ENCODE results near the gene TNPO2. TPM values are rescaled to one million over a fixed set of nuclear protein-coding genes. Genes with fewer than 3 reads are reported as not detected.

The TNPO2 gene
- total RNA-seq, 1 donor from 2014 or later, result 85.7 TPM

GRCh38 chr19:12696366-12697335, 27.1 kb downstream of the TNPO2 start, which contains the start of gene FBXW9:
Gene FBXW9 (minus strand): TSS chr19:12696631. CDS start chr19:12696581, 50 bp downstream.
- intact Hi-C loops (cut with DNase I), result no loop called here
- H3K4me3 ChIP-seq, result peak within 1 kb of the TSS; percentile 66 to 78
- H3K36me3 ChIP-seq, result peaks cover 0 to 15% of the 10 kb centered on the region in 2 donors
- H3K27me3 ChIP-seq, result no peaks in the 10 kb centered on the region
- peak in 1 of 2 donors; percentile 95 for DNase-seq (ENCODE audit: extremely low spot score in 2 of 2)
- peak within 1 kb of the TSS; percentile 80 for H3K27ac ChIP-seq
- TF ChIP-seq CTCF (IDR thresholded peaks at IDR 0.05) (no peak), POLR2A (IDR thresholded peaks at IDR 0.05) (no peak), POLR2AphosphoS5 (IDR thresholded peaks at IDR 0.05; ENCODE audit: insufficient read depth in 1 of 2, low read depth in 1 of 2) (peak; percentile 92 to 94)
- no peaks in the 10 kb centered on the region for H3K9me3 ChIP-seq
- H3K4me1 ChIP-seq, result peaks cover 26% of the 10 kb centered on the region

GRCh38 chr19:12695997-12696365, 27.8 kb downstream of the TNPO2 start:
- H3K4me1 ChIP-seq, result peaks cover 26% of the 10 kb centered on the region
- H3K4me3 ChIP-seq, result peak overlapping the region; percentile 66 to 78
- H3K36me3 ChIP-seq, result peaks cover 0 to 9% of the 10 kb centered on the region in 2 donors
- DNase-seq (ENCODE audit: extremely low spot score in 2 of 2), result no peak
- H3K27ac ChIP-seq, result no peak overlapping the region
- TF ChIP-seq POLR2A (IDR thresholded peaks at IDR 0.05), result no peak
- TF ChIP-seq CTCF (IDR thresholded peaks at IDR 0.05), result no peak
- TF ChIP-seq POLR2AphosphoS5 (IDR thresholded peaks at IDR 0.05; ENCODE audit: insufficient read depth in 1 of 2, low read depth in 1 of 2), result no peak
- H3K9me3 ChIP-seq, result no peaks in the 10 kb centered on the region
- intact Hi-C loops (cut with DNase I), result no loop called here
- no peaks in the 10 kb centered on the region for H3K27me3 ChIP-seq

GRCh38 chr19:12695514-12695913, 28.2 kb downstream of the TNPO2 start:
- Histone ChIP-seq H3K9me3 (no peaks in the 10 kb centered on the region), H3K4me3 (peak overlapping the region; percentile 66 to 78), H3K4me1 (peaks cover 26% of the 10 kb centered on the region), H3K36me3 (peaks cover 0 to 4% of the 10 kb centered on the region in 2 donors), H3K27me3 (no peaks in the 10 kb centered on the region), H3K27ac (no peak overlapping the region)
- DNase-seq (ENCODE audit: extremely low spot score in 2 of 2), result no peak
- TF ChIP-seq POLR2AphosphoS5 (IDR thresholded peaks at IDR 0.05; ENCODE audit: insufficient read depth in 1 of 2, low read depth in 1 of 2) (no peak), CTCF (IDR thresholded peaks at IDR 0.05) (no peak), POLR2A (IDR thresholded peaks at IDR 0.05) (no peak)
- intact Hi-C loops (cut with DNase I), result no loop called here

GRCh38 chr19:12695096-12695495, 28.6 kb downstream of the TNPO2 start:
- peak overlapping the region in 1 of 2 donors; percentile 78 for H3K4me3 ChIP-seq

More at GRCh38 chr19:12695096-12695495, 28.6 kb downstream of the TNPO2 start:
- intact Hi-C loops (cut with DNase I), result no loop called here
- Histone ChIP-seq H3K9me3 (no peaks in the 10 kb centered on the region), H3K36me3 (no peaks in the 10 kb centered on the region), H3K27me3 (no peaks in the 10 kb centered on the region), H3K4me1 (peaks cover 26% of the 10 kb centered on the region), H3K27ac (no peak overlapping the region)
- DNase-seq (ENCODE audit: extremely low spot score in 2 of 2), result no peak
- no peak for TF ChIP-seq CTCF (IDR thresholded peaks at IDR 0.05)
- no peak for TF ChIP-seq POLR2AphosphoS5 (IDR thresholded peaks at IDR 0.05; ENCODE audit: insufficient read depth in 1 of 2, low read depth in 1 of 2)
- TF ChIP-seq POLR2A (IDR thresholded peaks at IDR 0.05), result no peak
